ENCODE results near the gene ADCY7. TPM values are rescaled to one million over a fixed set of nuclear protein-coding genes. Genes with fewer than 3 reads are reported as not detected.

ADCY7 gene
- total RNA-seq, 2 donors from 2014 or later = 8.5 to 17.1 TPM

DNA sequence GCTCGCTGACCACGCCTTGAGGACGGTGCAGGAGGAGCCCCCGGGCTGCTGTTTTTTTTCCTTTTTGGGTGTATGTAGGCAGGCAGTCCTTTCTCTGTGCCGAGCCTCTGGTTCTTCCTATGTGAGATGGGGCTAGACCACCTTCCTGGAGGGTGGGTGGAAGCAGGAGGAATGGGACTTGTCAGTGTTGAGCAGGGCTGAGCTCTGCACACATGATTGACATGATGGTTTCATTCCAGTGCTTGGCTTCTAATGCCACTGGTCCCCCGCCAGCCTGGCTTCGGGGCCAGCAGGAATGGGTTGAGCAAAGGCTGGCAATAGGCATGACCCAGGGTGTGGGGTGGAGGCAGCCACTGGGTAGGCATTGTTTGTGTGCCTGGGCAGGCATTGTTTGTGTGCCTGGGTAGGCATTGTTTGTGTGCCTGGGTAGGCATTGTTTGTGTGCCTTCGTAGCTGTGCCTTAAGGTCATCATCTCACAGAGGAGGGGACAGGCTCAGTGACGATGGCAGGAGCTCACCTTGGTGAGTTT lies 14.2 kb upstream of the ADCY7 start:
- no peak overlapping the region for H3K4me3 ChIP-seq
- H3K36me3 ChIP-seq = no peaks in the 10 kb centered on the region
- DNase-seq (ENCODE audit: low spot score) = peak; percentile 57
- H3K27ac ChIP-seq = no peak overlapping the region
- no peaks in the 10 kb centered on the region for H3K9me3 ChIP-seq
- H3K4me1 ChIP-seq = no peaks in the 10 kb centered on the region
- TF ChIP-seq, protein P1, sequence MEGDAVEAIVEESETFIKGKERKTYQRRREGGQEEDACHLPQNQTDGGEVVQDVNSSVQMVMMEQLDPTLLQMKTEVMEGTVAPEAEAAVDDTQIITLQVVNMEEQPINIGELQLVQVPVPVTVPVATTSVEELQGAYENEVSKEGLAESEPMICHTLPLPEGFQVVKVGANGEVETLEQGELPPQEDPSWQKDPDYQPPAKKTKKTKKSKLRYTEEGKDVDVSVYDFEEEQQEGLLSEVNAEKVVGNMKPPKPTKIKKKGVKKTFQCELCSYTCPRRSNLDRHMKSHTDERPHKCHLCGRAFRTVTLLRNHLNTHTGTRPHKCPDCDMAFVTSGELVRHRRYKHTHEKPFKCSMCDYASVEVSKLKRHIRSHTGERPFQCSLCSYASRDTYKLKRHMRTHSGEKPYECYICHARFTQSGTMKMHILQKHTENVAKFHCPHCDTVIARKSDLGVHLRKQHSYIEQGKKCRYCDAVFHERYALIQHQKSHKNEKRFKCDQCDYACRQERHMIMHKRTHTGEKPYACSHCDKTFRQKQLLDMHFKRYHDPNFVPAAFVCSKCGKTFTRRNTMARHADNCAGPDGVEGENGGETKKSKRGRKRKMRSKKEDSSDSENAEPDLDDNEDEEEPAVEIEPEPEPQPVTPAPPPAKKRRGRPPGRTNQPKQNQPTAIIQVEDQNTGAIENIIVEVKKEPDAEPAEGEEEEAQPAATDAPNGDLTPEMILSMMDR (IDR thresholded peaks at IDR 0.05) = no peak
- H3K27me3 ChIP-seq = no peaks in the 10 kb centered on the region

DNA sequence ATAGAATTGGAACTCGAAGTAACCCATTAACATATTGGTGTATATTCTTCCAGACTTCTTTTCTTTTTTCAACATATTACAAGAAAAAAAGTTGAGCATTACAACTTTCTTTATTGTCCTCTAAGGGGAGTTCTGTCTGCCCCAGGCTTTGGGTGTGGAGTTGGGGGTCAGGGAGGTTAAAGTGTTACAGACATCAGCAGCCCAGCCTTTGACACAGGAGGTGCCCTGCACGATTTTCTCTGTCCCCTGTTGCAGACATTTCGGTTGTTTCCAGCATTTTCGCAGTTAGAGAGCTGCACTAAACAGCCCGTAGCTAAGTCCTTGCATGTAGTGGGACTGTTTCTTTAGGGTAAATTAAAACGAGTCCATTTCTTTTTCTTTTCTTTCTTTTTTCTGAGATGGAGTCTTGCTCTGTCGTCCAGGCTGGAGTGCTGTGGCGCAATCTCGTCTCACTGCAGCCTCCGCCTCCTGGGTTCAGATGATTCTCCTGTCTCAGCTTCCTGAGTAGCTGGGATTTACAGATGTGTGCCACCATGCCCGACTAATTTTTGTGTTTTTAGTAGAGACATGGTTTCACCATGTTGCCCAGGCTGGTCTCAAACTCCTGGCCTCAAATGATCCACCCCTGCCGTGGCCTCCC lies 13.4 kb upstream of the ADCY7 start:
- Histone ChIP-seq H3K36me3 (no peaks in the 10 kb centered on the region), H3K4me3 (no peak overlapping the region), H3K27ac (peak overlapping the region in 1 of 2 donors; percentile 3), H3K27me3 (no peaks in the 10 kb centered on the region), H3K4me1 (no peaks in the 10 kb centered on the region), H3K9me3 (no peaks in the 10 kb centered on the region)
- TF ChIP-seq, protein P1 (IDR thresholded peaks at IDR 0.05) = no peak
- DNase-seq (ENCODE audit: low spot score) = peak; percentile 63

DNA sequence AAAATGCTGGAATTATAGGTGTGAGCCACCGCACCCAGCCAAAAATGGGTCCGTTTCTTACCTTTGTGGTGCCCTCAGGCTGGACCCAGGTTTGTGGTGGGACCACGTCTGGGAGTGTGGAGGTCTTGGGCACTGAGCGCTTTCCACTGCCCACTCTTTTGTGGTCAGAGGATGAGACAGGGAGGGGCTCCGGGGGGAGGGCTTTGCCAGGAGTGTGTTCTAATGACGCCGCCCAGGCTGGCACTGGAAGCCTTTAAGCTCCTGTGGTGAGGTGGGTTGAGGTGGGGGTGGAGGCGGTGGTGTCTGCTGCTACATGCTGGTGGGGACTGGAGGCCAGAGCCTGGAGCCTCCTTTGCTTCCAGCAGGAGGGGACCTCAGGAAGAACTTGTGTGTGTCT lies 12.8 kb upstream of the ADCY7 start:
- peak; percentile 55 for DNase-seq (ENCODE audit: low spot score)
- Histone ChIP-seq H3K27me3 (no peaks in the 10 kb centered on the region), H3K27ac (no peak overlapping the region), H3K4me3 (no peak overlapping the region), H3K36me3 (no peaks in the 10 kb centered on the region), H3K9me3 (no peaks in the 10 kb centered on the region), H3K4me1 (no peaks in the 10 kb centered on the region)
- TF ChIP-seq, protein P1 (IDR thresholded peaks at IDR 0.05) = no peak

DNA sequence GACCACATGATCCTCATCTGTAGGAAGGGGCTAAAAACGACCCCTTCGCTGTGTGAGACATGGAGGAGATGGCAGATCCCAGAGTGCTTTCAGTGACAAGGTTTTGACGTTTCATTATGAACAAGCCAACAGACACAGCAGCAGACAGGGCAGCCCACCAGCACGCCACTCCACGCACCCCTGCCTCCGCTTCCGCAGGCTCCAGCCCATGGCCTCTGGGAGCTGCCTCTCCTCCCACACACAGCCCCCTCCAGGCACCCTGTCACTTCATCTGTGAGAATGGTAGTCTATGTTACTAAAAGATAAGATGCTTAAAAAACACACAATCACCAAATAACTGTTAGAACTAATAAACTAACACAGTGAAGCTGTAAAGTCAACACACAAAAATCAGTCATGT lies 12.3 kb upstream of the ADCY7 start:
- no peaks in the 10 kb centered on the region for H3K9me3 ChIP-seq

DNA sequence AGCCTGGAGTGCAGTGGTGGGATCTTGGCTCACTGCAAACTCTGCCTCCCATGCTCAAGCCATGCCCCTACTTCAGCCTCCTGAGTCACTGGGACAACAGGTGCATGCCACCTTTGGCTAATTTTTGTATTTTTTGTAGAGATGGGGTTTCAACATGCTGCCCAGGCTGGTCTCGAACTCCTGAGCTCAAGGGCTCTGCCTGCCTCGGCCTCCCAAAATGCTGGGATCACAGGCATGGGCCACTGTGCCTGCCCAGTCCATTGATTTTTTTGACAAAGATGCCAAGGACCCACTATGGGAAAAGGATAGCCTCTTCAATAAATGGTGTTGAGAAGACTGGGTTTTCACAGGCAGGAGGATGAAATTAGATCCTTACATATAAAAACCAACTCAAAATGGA lies 10.8 kb upstream of the ADCY7 start:
- Histone ChIP-seq H3K4me3 (no peak overlapping the region), H3K36me3 (no peaks in the 10 kb centered on the region), H3K27ac (no peak overlapping the region), H3K27me3 (no peaks in the 10 kb centered on the region), H3K4me1 (peaks cover 0 to 8% of the 10 kb centered on the region in 2 donors), H3K9me3 (no peaks in the 10 kb centered on the region)
- no peak for DNase-seq (ENCODE audit: low spot score)
- TF ChIP-seq, protein P1 (IDR thresholded peaks at IDR 0.05) = no peak

More for the DNA sequence above, 12.3 kb upstream of the ADCY7 start:
- no peaks in the 10 kb centered on the region for H3K27me3 ChIP-seq
- H3K36me3 ChIP-seq = no peaks in the 10 kb centered on the region
- no peak overlapping the region for H3K27ac ChIP-seq
- no peaks in the 10 kb centered on the region for H3K4me1 ChIP-seq
- H3K4me3 ChIP-seq = no peak overlapping the region
- DNase-seq (ENCODE audit: low spot score) = no peak
- TF ChIP-seq, protein P1 (IDR thresholded peaks at IDR 0.05) = no peak

DNA sequence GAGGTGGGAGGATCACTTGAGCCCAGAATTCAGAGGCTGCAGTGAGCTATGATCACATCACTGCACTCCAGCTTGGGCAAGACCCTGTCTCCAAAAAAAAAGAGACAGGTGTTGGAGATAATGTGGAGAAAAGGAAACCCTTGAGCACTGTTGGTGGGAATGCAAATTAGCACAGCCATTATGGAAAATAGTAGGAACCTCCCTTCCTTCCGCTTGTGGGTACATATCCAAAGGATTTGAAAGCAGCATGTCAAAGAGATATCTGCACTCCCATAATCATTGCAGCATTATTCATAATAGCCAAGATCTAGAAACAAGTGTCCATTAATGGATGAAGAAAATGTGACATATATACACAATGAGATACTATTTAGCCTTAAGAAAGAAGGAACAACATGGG lies 9.7 kb upstream of the ADCY7 start:
- Histone ChIP-seq H3K9me3 (no peaks in the 10 kb centered on the region), H3K27me3 (no peaks in the 10 kb centered on the region), H3K4me3 (no peak overlapping the region), H3K36me3 (no peaks in the 10 kb centered on the region), H3K27ac (no peak overlapping the region), H3K4me1 (peaks cover 0 to 12% of the 10 kb centered on the region in 2 donors)
- TF ChIP-seq, protein P1 (IDR thresholded peaks at IDR 0.05) = no peak
- DNase-seq (ENCODE audit: low spot score) = no peak
